Heart left ventricle (tissue), 16 donors: Measurements from ENCODE around the gene AFF3. TPM values are rescaled to one million over a fixed set of nuclear protein-coding genes. Genes with fewer than 3 reads are reported as not detected.

Experiments
- ATAC-seq, 4 donors: fragments of 200-7000 bp; cut with Tn5 transposase; one replicate each; pipeline ENCODE4 v1.9.1; 2020 to 2022; ENCODE audit warnings: moderate library complexity in 4 of 4, mild to moderate bottlenecking in 3 of 4, moderate number of reproducible peaks in 1 of 4
- DNase-seq, 5 donors: peaks; one replicate each; pipeline ENCODE4 v3.0.0-alpha.2; 2020
- H3K27ac ChIP-seq, 12 donors: fragments of 200-600 bp; sonication (generic) in 4 of 12; one replicate each; pipeline versions ENCODE4 v1.5.0 to v1.8.0; 2016 to 2022; ENCODE audit warnings: mild to moderate bottlenecking in 2 of 12
- H3K27me3 ChIP-seq, 9 donors: fragments of 200-600 bp; sonication (generic) in 2 of 9; one replicate each; pipeline versions ENCODE4 v1.5.1 to v1.8.0; 2016 to 2022; ENCODE audit warnings: mild to moderate bottlenecking in 3 of 9
- H3K36me3 ChIP-seq, 9 donors: fragments of 200-600 bp; sonication (generic) in 2 of 9; one replicate each; pipeline versions ENCODE4 v1.5.0 to v1.8.0; 2018 to 2022; ENCODE audit warnings: mild to moderate bottlenecking in 2 of 9
- H3K4me1 ChIP-seq, 12 donors: fragments of 200-600 bp; sonication (generic) in 4 of 12; one replicate each; pipeline versions ENCODE4 v1.5.0 to v1.8.0; 2016 to 2022; ENCODE audit warnings: mild to moderate bottlenecking in 3 of 12
- H3K4me3 ChIP-seq, 12 donors: fragments of 200-600 bp; sonication (generic) in 4 of 12; one replicate each; pipeline versions ENCODE4 v1.5.0 to v1.8.0; 2017 to 2022; ENCODE audit warnings: mild to moderate bottlenecking in 9 of 12, moderate library complexity in 4 of 12
- H3K9me3 ChIP-seq, 12 donors: fragments of 200-600 bp; sonication (generic) in 4 of 12; one replicate each; pipeline versions ENCODE4 v1.5.0 to v1.8.0; 2016 to 2022; ENCODE audit warnings: mild to moderate bottlenecking in 1 of 12
- CTCF ChIP-seq, 12 donors: fragments of 200-600 bp; sonication (generic) in 4 of 12; IDR thresholded peaks; one replicate each; pipeline versions ENCODE4 v1.5.0 to v1.8.0; 2018 to 2022; ENCODE audit warnings: antibody characterized with exemption in 12 of 12, mild to moderate bottlenecking in 5 of 12
- POLR2A ChIP-seq, 2 donors: fragments of 450-650 bp; IDR thresholded peaks; one replicate each; pipeline ENCODE4 v1.6.1; 2017; ENCODE audit warnings: antibody characterized with exemption in 2 of 2, mild to moderate bottlenecking in 2 of 2, moderate library complexity in 2 of 2
- WGBS, 4 donors: extraction: QIAGEN DNeasy Blood & Tissue Kit in 2 of 4; methylation state at CpG; one replicate each; pipeline versions ENCODE4 v1.1.5 to v1.1.7; 2013 to 2018; 5-methylcytosine and 5-hydroxymethylcytosine counted together
- intact Hi-C, 10 donors: fragments of 100-400 bp; cut with DNase I; formaldehyde crosslinking; loops; one replicate each; pipeline versions ENCODE4 v1.11.1 to v1.14.2; 2022
- polyA plus RNA-seq, 2 donors: library from polyadenylated mRNA; stranded (reverse); fragments of 200-250 nt; gene quantifications; one replicate each; pipeline ENCODE4 v1.2.3, GENCODE V29; 2013
- total RNA-seq, 9 donors: library from RNA; depleted of rRNA in 2 of 9; stranded (reverse); fragments of >200 nt in 2 of 9; fragmentation: NEBNext Ultra II Directional in 3 of 9; extraction: Animal tissue kit (Norgen Biotek cat#: 25700) in 3 of 9; gene quantifications; one replicate each; pipeline versions ENCODE4 v1.1.0 to v1.2.4, GENCODE V29; 2016 to 2023
- donor health status: ischemic (EF 13 %, LVEDD 7.1; RV severe dilation, severe dysfunction).
- donor health status: healthy with polysubstance abuse.
- donor health status: DM: no; HTN: yes; CAD: no.
- donor health status: DM: no; HTN: no; CAD: no.
- donor health status: ischemic (EF 25% LVEDD 6.9; RV normal size, moderate dysfunction).
- donor health status: ischemic (EF 25% LVEDD 5.7; RV mildly dilated, moderate dysfunction).
- donor health status: healthy.
- donor health status: DM: yes; HTN: yes; CAD: no.
- donor health status: ischemic (EF 35%, LVEDD 5.7; RV mildly dilated, moderate dysfunction).
- donor health status: nonischemic (EF 11% LVEDD 7.7; RV severe dilation, severe dysfunction).
- donor health status: DM: yes; HTN: yes; CAD: no.
- donor health status: PGD.
- donor health status: ischemic (EF 29% LVEDD 5.4; RV normal size, mild dysfunction).
- donor health status: nonischemic (EF 23%, LVEDD 6.1; RV moderate dilation, normal function).

The AFF3 gene
- total and polyA plus RNA-seq, 11 donors, result 1.3 to 15.5 (median 4.7) TPM

- Histone ChIP-seq H3K27ac (no peak overlapping the region), H3K36me3 (no peaks in the 10 kb centered on the region), H3K4me3 (no peak overlapping the region), H3K9me3 (peaks cover 0 to 2% (median 0%) of the 10 kb centered on the region in 12 donors), H3K27me3 (no peaks in the 10 kb centered on the region), H3K4me1 (peaks cover 0 to 7% (median 1%) of the 10 kb centered on the region in 12 donors)
- intact Hi-C loops, result no loop called here
- TF ChIP-seq CTCF (IDR thresholded peaks at IDR 0.05) (no peak), POLR2A (IDR thresholded peaks at IDR 0.05) (no peak)
- DNase-seq (no peak), ATAC-seq (no peak)
- 97 to 99% (median 98%) methylated on average over 2 of the region's 2 CpGs for WGBS, 4 donors
Observed at GRCh38 chr2:100036026-100036425, 106.4 kb downstream of the AFF3 start.

GRCh38 chr2:100034431-100034830, 108.0 kb downstream of the AFF3 start:
- no peak overlapping the region for H3K27ac ChIP-seq
- peaks cover 0 to 5% (median 1%) of the 10 kb centered on the region in 12 donors for H3K4me1 ChIP-seq
- intact Hi-C loops, result no loop called here
- no peaks in the 10 kb centered on the region for H3K27me3 ChIP-seq
- TF ChIP-seq CTCF (IDR thresholded peaks at IDR 0.05), result no peak
- no peak for TF ChIP-seq POLR2A (IDR thresholded peaks at IDR 0.05)
- DNase-seq (no peak), ATAC-seq (no peak)
- peaks cover 0 to 10% (median 0%) of the 10 kb centered on the region in 12 donors for H3K9me3 ChIP-seq
- WGBS, 4 donors, result 74 to 79% (median 74%) methylated on average over 1 of the region's 1 CpG
- no peaks in the 10 kb centered on the region for H3K36me3 ChIP-seq
- no peak overlapping the region for H3K4me3 ChIP-seq

- no peak for TF ChIP-seq POLR2A (IDR thresholded peaks at IDR 0.05)
- TF ChIP-seq CTCF (IDR thresholded peaks at IDR 0.05), result no peak
- Histone ChIP-seq H3K4me3 (no peak overlapping the region), H3K36me3 (no peaks in the 10 kb centered on the region), H3K27ac (no peak overlapping the region), H3K4me1 (peaks cover 0 to 5% (median 0%) of the 10 kb centered on the region in 12 donors), H3K9me3 (peaks cover 0 to 10% (median 0%) of the 10 kb centered on the region in 12 donors), H3K27me3 (no peaks in the 10 kb centered on the region)
- intact Hi-C loops, result no loop called here
- ATAC-seq (no peak), DNase-seq (no peak)
- WGBS, 4 donors, result 79 to 84% (median 81%) methylated on average over 2 of the region's 2 CpGs
Observed at GRCh38 chr2:100033976-100034375, 108.4 kb downstream of the AFF3 start.

- peaks cover 0 to under 1% (median 0%) of the 10 kb centered on the region in 12 donors for H3K4me1 ChIP-seq
- DNase-seq, result no peak
- no peaks in the 10 kb centered on the region for H3K27me3 ChIP-seq
- no peaks in the 10 kb centered on the region for H3K36me3 ChIP-seq
- no peak overlapping the region for H3K27ac ChIP-seq
- TF ChIP-seq CTCF (IDR thresholded peaks at IDR 0.05) (no peak), POLR2A (IDR thresholded peaks at IDR 0.05) (no peak)
- intact Hi-C loops, result no loop called here
- peaks cover 0 to 10% (median 0%) of the 10 kb centered on the region in 12 donors for H3K9me3 ChIP-seq
- 86 to 91% (median 91%) methylated on average over 2 of the region's 2 CpGs for WGBS, 4 donors
- no peak for ATAC-seq
- no peak overlapping the region for H3K4me3 ChIP-seq
Observed at GRCh38 chr2:100031604-100032003, 110.8 kb downstream of the AFF3 start.
